ENCODE results near the gene NFE2L2. TPM values are rescaled to one million over a fixed set of nuclear protein-coding genes. Genes with fewer than 3 reads are reported as not detected.

Gene NFE2L2
- total and polyA plus RNA-seq, 2 donors (not counting 3 experiments of a cell fraction or from before 2014, with no cell fraction given): 57.1 to 66.2 TPM

DNA sequence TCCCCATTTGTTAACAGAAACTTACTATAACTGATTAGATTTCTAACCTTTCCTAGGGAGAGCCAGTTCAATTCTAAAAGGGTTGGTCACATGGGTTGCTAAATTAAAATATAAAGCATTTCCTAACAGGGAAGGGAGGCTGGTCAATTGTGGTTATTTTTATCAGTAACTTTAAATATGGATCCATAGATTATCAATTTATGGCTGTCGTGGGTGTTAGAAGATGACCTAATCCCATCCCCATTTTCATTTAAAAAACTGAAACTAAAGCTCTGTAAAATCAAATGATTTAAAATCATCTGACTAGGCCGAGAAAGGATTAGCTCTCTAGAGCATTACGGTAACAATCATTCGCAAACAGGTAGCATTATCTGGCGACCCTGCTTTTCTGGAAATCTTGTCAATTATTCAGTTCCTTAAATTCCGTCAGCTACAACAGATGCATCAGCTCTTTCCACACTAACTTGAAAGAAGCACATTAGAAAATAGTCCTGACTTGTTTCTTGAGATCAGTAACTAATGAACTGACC, 52.9 kb downstream of the NFE2L2 start:
- Histone ChIP-seq H3K36me3 (ENCODE audit: control insufficient read depth in 2 of 2, extremely low read depth in 1 of 2, insufficient read depth in 2 of 2, low read length in 2 of 2) (peaks cover 2 to 15% of the 10 kb centered on the region in 2 experiments), H3K27me3 (ENCODE audit: control insufficient read depth in 2 of 2, insufficient read depth in 2 of 2, low read length in 2 of 2) (no peaks in the 10 kb centered on the region), H2AFZ (ENCODE audit: low read depth, low read length) (peak overlapping the region; percentile 9), H3K4me1 (ENCODE audit: control insufficient read depth, extremely low read depth, insufficient read depth, low read length) (peaks cover 33% of the 10 kb centered on the region), H3K79me2 (ENCODE audit: control insufficient read depth, insufficient read depth, low read length) (peaks cover 47% of the 10 kb centered on the region), H3K9me1 (replicated peaks; ENCODE audit: control insufficient read depth, extremely low read depth, insufficient read depth, low read length) (no peaks in the 10 kb centered on the region), H3K4me3 (replicated peaks in 1 of 3; ENCODE audit: insufficient read depth in 1 of 3, low read depth in 1 of 3, low read length in 3 of 3) (peak overlapping the region; percentile 41 to 90 (median 59)), H3K27ac (ENCODE audit: insufficient read depth, low read depth, low read length) (peak overlapping the region; percentile 100), H4K20me1 (replicated peaks; ENCODE audit: control insufficient read depth, extremely low read depth, insufficient read depth, low read length) (peaks cover 21% of the 10 kb centered on the region), H3K9ac (replicated peaks; ENCODE audit: extremely low read depth, insufficient read depth, low read length) (peak overlapping the region; percentile 100), H3K9me3 (replicated peaks; ENCODE audit: control insufficient read depth, insufficient read depth, low read length) (no peaks in the 10 kb centered on the region), H3K4me2 (ENCODE audit: insufficient read depth, low read length) (peak overlapping the region; percentile 96)
- TSS peak; percentile 92 for BruUV-seq (replicated peaks)
- TF ChIP-seq POLR2A (IDR thresholded peaks at IDR 0.05; ENCODE audit: low read depth, low read length): no peak
- no peak for TF ChIP-seq POLR2AphosphoS5 (IDR thresholded peaks at IDR 0.05; ENCODE audit: insufficient read depth, low read depth, low read length)
- TF ChIP-seq MYC (IDR thresholded peaks at IDR 0.05; ENCODE audit: low read depth, low read length): no peak
- TF ChIP-seq JUN (IDR thresholded peaks at IDR 0.05; ENCODE audit: borderline replicate concordance, insufficient read depth, insufficient read length, low read depth): no peak
- TF ChIP-seq GATA2 (IDR thresholded peaks at IDR 0.05; ENCODE audit: insufficient read depth, insufficient read length, low read depth, low read length): no peak
- TF ChIP-seq, protein P1, sequence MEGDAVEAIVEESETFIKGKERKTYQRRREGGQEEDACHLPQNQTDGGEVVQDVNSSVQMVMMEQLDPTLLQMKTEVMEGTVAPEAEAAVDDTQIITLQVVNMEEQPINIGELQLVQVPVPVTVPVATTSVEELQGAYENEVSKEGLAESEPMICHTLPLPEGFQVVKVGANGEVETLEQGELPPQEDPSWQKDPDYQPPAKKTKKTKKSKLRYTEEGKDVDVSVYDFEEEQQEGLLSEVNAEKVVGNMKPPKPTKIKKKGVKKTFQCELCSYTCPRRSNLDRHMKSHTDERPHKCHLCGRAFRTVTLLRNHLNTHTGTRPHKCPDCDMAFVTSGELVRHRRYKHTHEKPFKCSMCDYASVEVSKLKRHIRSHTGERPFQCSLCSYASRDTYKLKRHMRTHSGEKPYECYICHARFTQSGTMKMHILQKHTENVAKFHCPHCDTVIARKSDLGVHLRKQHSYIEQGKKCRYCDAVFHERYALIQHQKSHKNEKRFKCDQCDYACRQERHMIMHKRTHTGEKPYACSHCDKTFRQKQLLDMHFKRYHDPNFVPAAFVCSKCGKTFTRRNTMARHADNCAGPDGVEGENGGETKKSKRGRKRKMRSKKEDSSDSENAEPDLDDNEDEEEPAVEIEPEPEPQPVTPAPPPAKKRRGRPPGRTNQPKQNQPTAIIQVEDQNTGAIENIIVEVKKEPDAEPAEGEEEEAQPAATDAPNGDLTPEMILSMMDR (IDR thresholded peaks at IDR 0.05; ENCODE audit: extremely low read depth in 1 of 2, insufficient read depth in 1 of 2, low read depth in 1 of 2, low read length in 2 of 2): no peak
- TF ChIP-seq FOS (IDR thresholded peaks at IDR 0.05; ENCODE audit: borderline replicate concordance, insufficient read depth, low read length): no peak
- no peak for TF ChIP-seq MAX (IDR thresholded peaks at IDR 0.05; ENCODE audit: insufficient read depth, insufficient read length)
- TF ChIP-seq EZH2 (IDR thresholded peaks at IDR 0.05; ENCODE audit: borderline replicate concordance, low read depth, low read length, severe bottlenecking): no peak
- dilution Hi-C loops (cut with MboI; ENCODE audit: extremely low pct_ligation_motif_present, low sequenced_read_pairs) (no loop called here), intact Hi-C loops (cut with micrococcal nuclease) (loop anchor here (1.0 to 5.0 kb wide), 9 partner anchors 39 to 1081 kb away; no protein-coding TSS in a partner anchor)
- ChIA-PET CTCF (interaction anchor here (0.7 to 5.0 kb wide), 7 partner anchors 10 to 63 kb away, joined by 3 to 44 read pairs (median 5); no protein-coding TSS in a partner anchor), POLR2A (interaction anchor here (0.5 to 1.7 kb wide), 4 partner anchors 47 to 63 kb away, joined by 4 to 12 read pairs (median 8); partner anchors contain the start of gene NFE2L2)
- FAIRE-seq: no peak
- peak; percentile 22 for DNase-seq (ENCODE audit: low read depth, low spot score)
